ENCODE measurements around the gene CHPF2.

CHPF2 gene

DNA sequence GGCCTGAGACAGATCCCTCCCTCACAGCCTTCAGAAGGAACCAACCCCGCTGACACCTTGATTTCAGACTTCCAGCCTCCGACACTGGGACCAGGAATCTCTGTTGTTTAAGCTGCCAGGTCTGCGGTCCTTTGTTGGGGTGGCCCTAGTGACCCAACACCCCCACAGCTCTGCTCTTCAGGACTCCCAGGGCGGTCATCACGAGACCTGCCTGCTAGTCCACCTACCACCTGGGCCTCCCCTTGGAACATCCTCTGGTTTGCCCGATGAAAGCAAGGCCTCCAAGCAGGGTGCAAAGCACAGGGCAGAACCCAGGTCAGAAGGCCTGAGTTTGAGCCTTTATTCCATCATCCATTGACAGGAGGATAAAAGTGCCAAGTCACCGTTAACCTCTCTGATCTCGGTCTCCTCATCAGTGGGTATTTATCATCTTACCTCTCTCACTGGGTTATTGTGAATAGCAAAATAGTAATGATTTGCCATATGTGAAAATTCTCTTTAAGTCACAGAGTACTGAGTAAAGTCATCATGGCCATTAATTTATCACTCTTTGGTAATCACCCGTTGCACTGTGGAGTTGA lies 33.2 kb downstream of the CHPF2 start:
- DNase-seq: no peak

DNA sequence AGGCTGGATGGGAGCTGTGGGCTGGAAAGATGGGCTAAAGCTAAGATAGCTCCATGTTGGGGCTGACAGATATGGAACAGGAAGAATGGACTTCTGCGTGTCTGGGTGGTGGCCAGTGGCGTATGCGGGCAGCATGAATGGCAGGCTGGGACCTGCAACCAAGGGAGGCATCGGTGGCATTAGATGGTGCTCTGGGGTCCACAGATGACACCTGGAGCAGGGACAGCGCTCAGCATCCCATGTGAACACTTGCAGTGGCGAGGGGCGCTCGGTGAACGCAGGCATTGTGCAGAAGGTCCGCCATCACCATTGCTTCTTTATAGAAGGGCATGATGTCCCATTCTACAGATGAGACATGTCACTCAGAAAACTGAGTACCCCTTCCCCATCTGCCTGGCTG lies 37.2 kb downstream of the CHPF2 start:
- DNase-seq: no peak

DNA sequence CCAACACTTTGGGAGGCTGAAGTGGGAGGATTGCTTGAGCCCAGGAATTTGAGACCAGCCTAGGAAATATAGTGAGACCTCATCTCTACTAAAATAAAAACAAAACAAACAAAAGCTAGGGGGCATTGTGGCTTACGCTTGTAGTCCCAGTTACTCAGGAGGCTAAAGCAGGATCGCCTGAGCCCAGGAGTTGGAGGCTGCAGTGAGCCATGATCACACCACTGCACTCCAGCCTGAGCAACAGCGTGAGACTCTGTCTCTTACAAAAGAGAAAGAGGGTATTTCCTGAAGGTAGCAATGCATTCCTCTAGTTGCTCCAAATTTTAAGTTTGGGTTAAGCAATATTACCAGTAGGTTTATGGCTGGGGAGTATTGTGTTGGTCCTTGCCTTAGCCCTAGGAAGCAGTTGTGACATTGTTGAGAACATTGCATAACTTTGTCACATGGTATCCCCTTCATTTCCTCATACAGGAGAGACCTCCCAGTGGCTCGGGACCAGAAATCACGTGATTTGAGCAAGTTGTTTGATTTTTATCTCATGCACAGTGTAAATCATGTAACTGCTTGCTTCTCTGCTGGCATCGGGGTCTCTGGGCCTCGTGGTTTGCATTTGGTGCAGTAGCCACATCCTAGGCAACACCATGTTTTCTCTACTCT lies 39.5 kb downstream of the CHPF2 start:
- no peak for DNase-seq

DNA sequence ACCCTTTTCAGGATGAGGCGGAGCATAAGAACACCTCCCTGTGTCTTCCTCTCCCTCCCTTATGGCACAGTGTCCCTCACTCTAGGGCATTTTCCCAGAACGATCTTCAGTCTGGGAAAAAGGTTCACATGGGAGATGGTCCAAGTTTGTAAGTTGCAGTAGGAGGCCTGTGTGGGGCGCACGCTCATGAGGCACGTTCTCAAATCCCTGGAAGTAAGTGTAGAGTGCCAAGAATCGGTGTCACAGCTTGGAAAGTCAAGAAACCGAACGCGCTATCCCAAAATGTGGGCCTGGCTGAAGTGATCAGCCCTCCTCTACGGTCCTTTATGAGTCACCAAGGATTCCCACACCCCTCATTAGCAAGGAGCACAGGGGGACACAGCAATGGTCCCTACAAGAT lies 40.1 kb downstream of the CHPF2 start:
- DNase-seq: no peak

DNA sequence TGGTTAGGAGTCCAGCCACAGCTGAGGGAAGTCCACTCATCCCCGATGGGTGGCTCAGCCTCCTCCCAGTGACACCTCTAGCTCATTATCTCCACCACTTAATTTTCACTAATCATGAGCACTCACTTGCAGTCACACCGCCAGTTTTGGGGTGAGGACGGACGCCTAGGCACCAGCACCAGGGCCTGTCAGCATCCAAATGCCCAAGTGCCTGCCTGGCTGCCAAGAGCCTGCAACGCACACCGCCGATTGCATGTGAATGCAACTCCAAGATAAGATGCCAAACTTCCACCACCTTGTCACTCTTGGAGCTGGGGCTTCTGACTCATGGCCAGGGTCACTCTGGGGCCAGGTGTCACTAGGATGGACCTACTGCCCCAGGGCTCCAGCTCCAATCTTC lies 40.6 kb downstream of the CHPF2 start:
- DNase-seq: no peak

DNA sequence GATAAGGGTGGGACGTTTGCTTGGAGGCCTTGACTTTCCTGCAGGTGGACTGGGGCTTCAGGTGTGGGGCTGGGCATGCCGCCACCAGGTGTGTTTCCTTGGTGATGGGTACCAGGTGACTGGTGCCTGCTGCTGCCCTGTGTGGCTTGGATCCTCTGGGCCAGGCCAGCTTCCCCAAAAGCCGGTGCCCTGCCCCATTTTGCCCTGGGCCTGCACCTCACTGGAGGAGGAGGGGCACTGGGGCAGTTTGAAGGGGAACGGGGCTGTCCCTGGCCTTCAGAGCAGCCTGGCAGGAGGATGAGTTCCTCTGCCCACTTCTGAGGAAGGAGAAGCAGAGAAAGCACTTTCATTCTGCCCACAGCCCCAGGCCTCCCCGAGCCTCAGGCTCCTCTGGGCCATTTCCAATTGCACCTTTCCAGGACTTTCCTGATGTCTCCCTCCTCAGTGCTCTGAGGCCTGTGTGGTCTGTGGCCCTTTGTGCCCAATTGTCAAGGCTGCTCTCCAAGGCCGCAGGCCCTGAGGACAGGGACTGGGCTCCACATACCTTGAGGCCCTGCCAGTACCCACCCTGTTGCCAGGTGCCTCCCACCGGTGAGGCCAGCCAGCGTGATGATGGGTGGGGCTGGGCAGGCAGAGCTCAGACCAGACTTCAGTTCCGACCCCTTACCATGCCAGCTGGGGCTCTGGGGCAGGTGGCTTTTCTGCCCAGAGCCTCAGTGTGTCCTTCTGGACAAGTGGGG lies 41.5 kb downstream of the CHPF2 start:
- no peak for DNase-seq

DNA sequence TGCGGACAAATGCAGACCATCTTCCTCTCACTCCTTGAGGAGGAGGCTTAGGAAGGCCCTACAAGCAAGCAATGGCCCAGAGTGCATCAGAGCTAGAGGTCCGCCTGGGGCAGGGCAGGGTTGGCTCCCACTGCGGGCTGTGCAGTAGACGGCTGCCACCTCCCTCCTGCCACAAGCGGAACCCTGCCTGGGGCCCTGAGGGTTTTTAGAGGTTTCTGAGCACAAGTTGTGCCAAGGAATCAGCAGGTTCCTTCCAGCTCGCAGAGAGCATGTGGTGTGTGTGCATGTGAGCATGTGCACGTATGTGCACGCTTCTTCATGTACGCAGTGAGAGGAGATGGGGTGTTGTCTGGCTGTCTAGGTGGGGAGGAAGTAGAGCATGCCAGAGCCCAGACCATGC lies 42.1 kb downstream of the CHPF2 start:
- DNase-seq: no peak

DNA sequence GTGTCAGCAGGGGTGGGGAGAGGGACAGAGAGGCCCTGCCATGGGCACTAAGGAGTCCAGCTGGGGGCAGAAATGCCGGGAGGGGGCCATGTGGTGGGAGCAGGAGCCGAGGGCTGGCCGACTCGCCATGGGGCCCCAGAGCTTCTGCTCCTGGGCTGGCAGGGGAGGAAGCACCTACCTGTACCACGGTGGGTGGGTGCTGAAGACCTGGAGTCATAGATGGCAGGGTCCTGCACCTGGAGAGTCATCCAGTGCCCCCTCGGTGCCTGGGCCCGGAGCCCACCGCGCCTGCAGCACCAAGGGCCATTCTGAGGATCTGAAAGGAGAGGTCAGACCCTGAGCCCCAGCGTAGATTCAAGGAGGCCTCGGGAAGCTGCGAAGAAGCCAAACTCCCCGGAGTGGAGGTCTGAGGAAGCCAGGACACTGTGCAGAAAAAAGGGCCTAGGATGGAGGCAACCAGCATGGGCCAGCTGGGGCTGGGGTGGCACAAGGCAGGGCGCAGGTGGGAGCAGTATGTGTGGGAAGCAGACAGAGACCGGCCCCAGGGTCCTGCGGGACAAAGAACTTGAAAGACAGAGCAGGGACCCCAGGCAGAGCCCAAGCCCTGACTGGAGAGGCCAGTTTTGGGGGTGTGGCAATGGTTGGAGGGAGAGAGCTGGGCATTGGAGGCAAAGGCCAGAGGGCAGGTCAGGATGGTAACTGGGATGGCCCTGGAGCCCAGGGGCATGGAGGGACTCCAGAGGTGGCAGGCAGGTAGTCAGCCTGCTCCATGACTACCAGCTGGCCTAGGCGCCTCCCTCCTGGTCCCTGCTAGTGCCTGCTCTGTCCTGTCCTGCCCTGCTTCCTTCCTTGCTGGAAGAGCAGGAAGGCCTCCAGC lies 42.9 kb downstream of the CHPF2 start:
- no peak for DNase-seq

DNA sequence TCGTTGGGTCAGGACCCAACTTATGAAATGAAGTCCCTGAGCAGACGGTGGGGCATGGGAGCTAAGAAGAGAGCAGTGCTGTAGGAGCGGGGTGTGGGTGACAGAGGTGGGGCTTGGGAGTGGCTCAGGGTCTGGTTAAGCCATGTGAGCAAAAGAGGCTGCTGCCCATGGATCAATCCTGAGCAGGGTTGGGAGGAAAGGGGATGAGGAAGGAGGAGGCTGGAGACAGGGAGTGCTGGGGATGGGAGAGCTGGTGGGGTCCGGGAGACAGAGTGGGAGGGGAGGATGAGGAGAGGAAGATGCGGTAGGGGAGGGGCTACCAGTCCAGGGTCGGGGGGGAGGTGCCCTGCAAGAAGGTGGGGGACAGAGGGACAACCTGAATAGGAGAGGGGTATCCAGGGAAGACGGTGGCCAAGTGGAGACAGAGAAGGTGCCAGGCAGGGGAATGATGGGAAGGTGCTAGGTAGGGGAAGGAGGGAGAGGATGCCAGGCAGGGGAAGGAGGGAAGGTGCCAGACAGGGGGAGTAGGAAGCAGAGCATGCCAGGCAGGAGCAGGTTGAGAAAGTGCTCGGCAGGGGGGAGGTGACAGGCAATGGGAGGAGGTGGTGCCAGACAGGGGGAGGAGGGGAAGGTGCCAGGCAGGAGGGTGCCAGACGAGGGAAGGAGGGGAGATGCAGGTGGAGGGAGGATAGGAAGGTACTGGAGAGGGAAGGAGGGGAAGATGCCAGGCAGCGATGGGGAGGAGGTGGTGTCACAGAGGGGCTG lies 43.7 kb downstream of the CHPF2 start:
- no peak for DNase-seq

DNA sequence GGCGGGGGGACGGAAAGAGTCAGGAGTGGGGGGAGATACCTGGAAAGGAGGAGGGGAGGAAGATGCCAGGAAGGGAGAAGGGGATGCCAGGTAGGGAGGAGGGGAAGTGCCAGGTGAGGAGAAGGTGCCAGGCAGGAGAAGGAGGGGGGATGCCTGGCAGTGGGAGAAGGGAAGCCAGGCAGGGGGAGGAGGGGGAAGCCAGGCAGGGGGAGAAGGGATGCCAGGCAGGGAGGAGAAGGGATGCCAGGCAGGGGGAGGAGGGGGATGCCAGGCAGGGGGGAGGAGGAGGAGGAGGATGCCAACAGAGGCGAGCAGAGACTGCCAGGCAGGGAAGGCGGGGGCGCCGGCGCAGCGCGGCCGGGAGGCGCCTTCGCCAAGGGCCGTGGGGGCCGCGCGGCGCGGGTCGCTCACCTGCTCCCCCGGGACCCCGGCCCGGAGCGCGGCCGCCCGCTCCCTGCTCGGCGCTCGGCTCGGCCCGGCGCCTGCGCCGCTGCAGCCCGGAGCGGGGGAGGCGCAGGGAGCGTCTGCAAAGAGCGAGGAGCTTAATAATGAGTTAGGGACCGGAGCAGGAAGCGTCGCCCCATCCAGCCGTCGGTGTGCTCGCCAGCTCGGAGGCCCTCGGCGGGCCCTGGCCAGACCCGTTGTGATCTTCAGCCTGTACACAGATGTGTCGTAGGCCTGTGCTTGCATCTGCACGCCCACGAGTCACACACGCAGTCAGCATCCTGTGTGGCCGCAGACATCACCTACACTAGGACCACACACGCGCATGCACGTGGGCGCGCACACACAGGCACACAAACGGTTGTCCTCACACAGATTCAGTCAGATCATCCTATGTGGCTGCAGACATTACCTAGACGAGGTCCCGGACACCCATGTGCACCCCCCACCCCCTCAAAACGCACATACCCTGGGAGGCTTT lies 44.6 kb downstream of the CHPF2 start:
- peak; percentile 61 for DNase-seq

DNA sequence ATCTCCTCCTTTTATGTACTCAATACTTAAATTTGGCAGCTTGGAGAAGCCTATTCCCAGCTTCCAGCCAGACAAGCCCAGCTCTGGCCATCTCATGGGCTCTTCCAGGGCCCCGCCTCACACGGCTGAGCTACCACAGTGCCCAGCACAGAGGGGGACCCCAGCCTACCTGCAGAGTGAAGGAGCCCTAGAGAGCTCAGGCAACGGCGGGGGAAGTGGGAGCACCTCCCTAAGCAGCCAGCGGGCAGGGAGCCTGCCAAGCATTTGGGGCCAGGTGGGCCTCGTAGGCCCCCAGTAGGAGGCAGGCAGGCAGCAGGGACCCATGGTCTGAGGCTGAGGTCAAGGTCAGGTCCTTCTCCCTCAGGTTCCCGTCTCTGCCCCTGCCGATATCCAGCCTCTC lies 45.3 kb downstream of the CHPF2 start:
- no peak for DNase-seq

DNA sequence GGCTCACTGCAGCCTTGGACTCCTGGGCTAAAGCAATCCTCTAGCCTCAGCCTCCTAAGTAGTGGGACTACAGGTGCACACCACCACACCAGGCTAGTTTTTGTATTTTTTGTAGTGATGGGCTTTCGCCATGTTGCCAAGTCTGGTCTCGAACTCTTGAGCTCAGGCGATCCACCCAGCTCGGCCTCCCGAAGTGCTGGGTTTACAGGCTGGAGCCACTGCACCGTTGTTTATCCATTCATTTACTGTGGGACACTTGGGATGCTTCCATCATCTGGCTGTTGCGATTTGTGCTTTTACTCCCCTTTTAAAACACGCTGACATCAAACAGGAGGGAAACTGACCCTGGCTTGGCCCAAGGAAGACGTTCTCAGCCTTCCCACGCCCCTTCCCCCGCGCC lies 46.7 kb downstream of the CHPF2 start:
- no peak for DNase-seq

DNA sequence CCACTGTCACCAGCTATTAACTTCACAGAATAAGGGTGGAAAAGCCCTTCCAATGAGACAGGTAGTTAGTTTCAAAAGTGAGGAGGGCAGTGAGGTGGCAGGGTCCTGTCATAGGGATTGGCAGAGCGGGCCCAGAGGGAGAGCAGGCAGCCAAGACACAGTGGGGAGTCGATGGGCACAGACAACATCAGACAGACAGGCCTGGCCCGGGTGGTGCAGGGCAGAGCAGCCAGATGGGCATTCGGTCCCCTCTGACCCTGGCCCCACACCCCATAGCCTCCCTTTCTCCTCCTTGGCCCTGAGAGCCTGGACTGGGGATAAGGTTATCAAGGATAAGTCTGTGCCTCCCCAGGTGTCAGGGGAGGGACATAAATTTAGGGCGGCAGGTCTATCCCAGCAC lies 47.6 kb downstream of the CHPF2 start:
- no peak for DNase-seq

DNA sequence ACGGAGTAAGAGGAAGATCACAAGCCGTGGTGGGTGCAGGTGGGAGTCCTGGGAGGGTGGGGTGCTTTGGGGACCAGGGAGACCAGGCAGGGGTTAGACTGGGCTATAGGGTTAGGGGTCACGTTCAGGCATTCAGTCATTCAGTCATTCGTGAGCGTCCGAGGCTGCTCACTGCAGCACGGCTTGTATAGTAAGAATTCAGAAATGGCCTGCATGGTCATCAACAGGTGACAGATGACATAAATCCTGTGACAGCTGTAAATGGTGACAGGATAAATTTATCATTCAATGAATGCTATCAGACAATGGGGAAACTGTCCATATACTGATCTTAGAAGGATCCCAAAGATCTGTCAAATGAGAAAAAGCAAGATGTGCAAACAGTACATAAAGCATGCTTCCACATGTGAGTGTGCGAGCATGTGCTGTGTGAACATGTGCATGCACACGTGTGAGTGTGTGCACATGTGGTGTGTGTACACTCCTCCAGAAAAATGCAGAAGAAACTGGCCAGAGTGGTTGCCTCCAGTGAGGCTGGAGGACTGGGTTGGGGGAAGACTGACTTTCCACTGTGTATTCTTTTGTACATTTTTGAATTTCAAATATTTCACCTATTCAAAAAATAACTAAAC lies 48.2 kb downstream of the CHPF2 start:
- no peak for DNase-seq

DNA sequence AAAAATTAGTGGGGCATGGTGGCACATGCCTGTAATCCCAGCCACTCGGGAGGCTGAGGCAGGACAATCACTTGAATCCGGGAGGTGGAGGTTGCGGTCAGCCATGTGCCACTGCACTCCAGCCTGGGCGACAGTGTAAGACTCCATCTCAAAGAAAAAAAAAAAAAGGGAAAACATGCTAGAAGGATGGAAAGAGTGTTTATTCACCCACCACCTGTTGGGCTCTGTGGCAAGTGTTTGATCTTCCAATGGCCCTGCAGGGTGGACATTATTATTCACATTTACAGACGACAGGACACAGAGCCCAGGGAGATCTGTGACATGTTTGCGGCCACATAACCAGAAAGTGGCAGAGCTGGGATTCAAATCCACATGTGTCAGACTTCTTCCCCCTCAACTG lies 49.4 kb downstream of the CHPF2 start:
- DNase-seq: no peak

DNA sequence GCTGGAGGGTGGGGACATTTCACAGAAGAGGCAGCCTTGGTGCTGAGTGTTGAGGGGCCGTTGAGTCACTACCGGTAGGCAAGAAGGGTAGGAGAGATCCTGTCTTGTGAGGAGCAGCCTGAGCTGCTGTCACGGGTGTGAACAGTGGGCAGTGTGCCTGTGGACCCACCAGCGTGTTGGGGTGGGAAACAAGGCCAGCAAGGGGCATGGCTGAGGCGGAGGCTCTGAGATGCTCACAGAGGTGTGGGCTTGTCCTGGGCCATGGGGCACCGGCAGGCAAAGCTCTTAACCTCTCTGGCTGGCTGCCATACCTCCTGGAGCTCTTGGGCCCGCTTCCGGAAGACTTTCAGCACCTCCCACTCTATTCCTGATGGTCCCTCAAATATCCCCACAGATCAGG lies 49.8 kb downstream of the CHPF2 start:
- DNase-seq: no peak

DNA sequence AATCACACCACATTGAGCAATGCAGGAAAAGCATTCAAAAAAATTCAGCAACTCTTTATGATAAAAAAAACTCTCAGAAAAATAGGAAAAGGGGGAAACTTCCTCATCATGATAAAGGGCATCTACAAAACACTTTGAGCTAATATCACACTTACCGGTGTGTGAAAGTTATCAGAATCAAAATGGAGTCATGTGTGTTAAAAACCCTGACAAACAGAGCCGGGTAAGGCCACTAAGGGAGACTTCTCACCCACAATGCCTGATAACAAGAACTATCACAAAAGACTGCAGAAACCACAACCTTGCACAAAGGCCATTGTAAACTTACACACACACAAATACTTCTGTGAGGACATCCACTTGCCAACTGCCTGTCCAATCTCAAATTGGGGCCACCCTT lies 51.0 kb downstream of the CHPF2 start:
- DNase-seq: no peak

DNA sequence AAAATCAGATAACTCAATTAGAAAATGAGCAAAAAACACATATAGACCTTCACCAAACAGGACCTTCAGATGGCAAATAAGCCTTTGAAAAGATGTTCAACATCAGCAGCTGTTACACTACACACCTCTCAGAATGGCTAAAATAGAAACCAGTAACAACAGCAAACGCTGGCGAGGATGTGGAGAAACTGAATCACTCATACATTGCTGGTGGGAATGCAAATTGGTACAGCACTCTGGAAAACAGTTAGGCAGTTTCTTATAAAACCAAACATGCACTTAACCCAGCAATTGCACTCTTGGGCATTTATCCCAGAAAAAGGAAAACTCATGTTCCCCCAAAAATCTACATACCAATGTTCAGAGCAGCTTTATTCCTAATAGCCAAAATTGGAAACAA lies 53.9 kb downstream of the CHPF2 start:
- DNase-seq: peak; percentile 36

Measured in fibroblast of skin of scalp (primary cell).